Measurements from ENCODE around the gene ZCCHC24.
A peak's percentile ranks its signal among the peaks of the same experiment; 100 is the strongest.

The ZCCHC24 gene

GRCh38 chr10:79385392-79385795 is 60.0 kb downstream of the ZCCHC24 start:
- TF ChIP-seq CTCF (IDR thresholded peaks at IDR 0.05; ENCODE audit: unreplicated experiment in 3 of 3), result no peak

GRCh38 chr10:79384773-79385391 is 60.5 kb downstream of the ZCCHC24 start:
- H3K9me3 Mint-ChIP-seq, result no peaks in the 10 kb centered on the region
- peaks cover 16% of the 10 kb centered on the region for H3K4me1 Mint-ChIP-seq

More at GRCh38 chr10:79385392-79385795, 60.0 kb downstream of the ZCCHC24 start:
- Mint-ChIP-seq H3K9me3 (no peaks in the 10 kb centered on the region), H3K27me3 (ENCODE audit: low read depth) (no peaks in the 10 kb centered on the region), H3K4me3 (no peak overlapping the region), H3K27ac (no peak overlapping the region), H3K36me3 (ENCODE audit: low read depth) (peaks cover 10% of the 10 kb centered on the region), H3K4me1 (peaks cover 16% of the 10 kb centered on the region)

GRCh38 chr10:79383974-79384606 is 61.3 kb downstream of the ZCCHC24 start:
- H3K27me3 Mint-ChIP-seq (ENCODE audit: low read depth), result no peaks in the 10 kb centered on the region
- H3K4me3 Mint-ChIP-seq, result no peak overlapping the region
- peak overlapping the region in 1 of 3 experiments; percentile 94 for H3K27ac Mint-ChIP-seq
- H3K9me3 Mint-ChIP-seq, result no peaks in the 10 kb centered on the region
- TF ChIP-seq CTCF (IDR thresholded peaks at IDR 0.05; ENCODE audit: unreplicated experiment in 3 of 3), result no peak
- H3K4me1 Mint-ChIP-seq, result peaks cover 16% of the 10 kb centered on the region
- peaks cover 6% of the 10 kb centered on the region for H3K36me3 Mint-ChIP-seq (ENCODE audit: low read depth)

More at GRCh38 chr10:79384773-79385391, 60.5 kb downstream of the ZCCHC24 start:
- Mint-ChIP-seq H3K4me3 (no peak overlapping the region), H3K27ac (peak overlapping the region in 1 of 3 experiments; percentile 17), H3K36me3 (ENCODE audit: low read depth) (peaks cover 10% of the 10 kb centered on the region), H3K27me3 (ENCODE audit: low read depth) (no peaks in the 10 kb centered on the region)
- no peak for TF ChIP-seq CTCF (IDR thresholded peaks at IDR 0.05; ENCODE audit: unreplicated experiment in 3 of 3)

GRCh38 chr10:79382491-79382941 is 62.9 kb downstream of the ZCCHC24 start:
- no peaks in the 10 kb centered on the region for H3K27me3 Mint-ChIP-seq (ENCODE audit: low read depth)

GRCh38 chr10:79381804-79382221 is 63.6 kb downstream of the ZCCHC24 start:
- H3K27me3 Mint-ChIP-seq (ENCODE audit: low read depth), result no peaks in the 10 kb centered on the region
- TF ChIP-seq CTCF (IDR thresholded peaks at IDR 0.05; ENCODE audit: unreplicated experiment in 3 of 3), result no peak
- H3K4me1 Mint-ChIP-seq, result peaks cover 16% of the 10 kb centered on the region
- peak overlapping the region; percentile 65 to 97 (median 94) for H3K27ac Mint-ChIP-seq
- H3K9me3 Mint-ChIP-seq, result no peaks in the 10 kb centered on the region
- peak overlapping the region in 1 of 3 experiments; percentile 24 for H3K4me3 Mint-ChIP-seq
- H3K36me3 Mint-ChIP-seq (ENCODE audit: low read depth), result peaks cover 6% of the 10 kb centered on the region

More at GRCh38 chr10:79382491-79382941, 62.9 kb downstream of the ZCCHC24 start:
- no peaks in the 10 kb centered on the region for H3K9me3 Mint-ChIP-seq
- peak overlapping the region; percentile 65 to 97 (median 94) for H3K27ac Mint-ChIP-seq
- no peak for TF ChIP-seq CTCF (IDR thresholded peaks at IDR 0.05; ENCODE audit: unreplicated experiment in 3 of 3)
- peaks cover 16% of the 10 kb centered on the region for H3K4me1 Mint-ChIP-seq
- H3K36me3 Mint-ChIP-seq (ENCODE audit: low read depth), result peaks cover 6% of the 10 kb centered on the region
- peak overlapping the region in 1 of 3 experiments; percentile 62 for H3K4me3 Mint-ChIP-seq
